Stimulated activated memory B cell treated with anti-CD40 and anti-IgM and Interleukin-4, amounts not matched to agents 10 μg/mL and 1 μg/mL and 100 μg/mL, for 72 hours (primary cell): ENCODE measurements around the gene FER.

Source experiments
- ATAC-seq: fragments of 150-1000 bp; cut with Tn5 transposase; 2 replicates; pipeline ENCODE4 v1.10.0; 2021
- H3K27ac Mint-ChIP-seq: one replicate; pipeline ENCODE4 v1.8.0; 2022; ENCODE audit warnings: mild to moderate bottlenecking, mixed read lengths
- H3K27me3 Mint-ChIP-seq: one replicate; pipeline ENCODE4 v1.8.0; 2022; ENCODE audit warnings: mixed read lengths
- H3K36me3 Mint-ChIP-seq: one replicate; pipeline ENCODE4 v1.8.0; 2022; ENCODE audit warnings: mixed read lengths
- H3K4me1 Mint-ChIP-seq: one replicate; pipeline ENCODE4 v1.8.0; 2022; ENCODE audit warnings: mixed read lengths
- H3K4me3 Mint-ChIP-seq: one replicate; pipeline ENCODE4 v1.8.0; 2022; ENCODE audit warnings: mild to moderate bottlenecking, moderate library complexity, mixed read lengths
- H3K9me3 Mint-ChIP-seq: one replicate; pipeline ENCODE4 v1.8.0; 2022; ENCODE audit warnings: mixed read lengths

The FER gene

GRCh38 chr5:109173036-109173794 lies 425.5 kb downstream of the FER start:
- Mint-ChIP-seq H3K36me3 (peaks cover 12% of the 10 kb centered on the region), H3K9me3 (no peaks in the 10 kb centered on the region), H3K27ac (no peak overlapping the region), H3K27me3 (no peaks in the 10 kb centered on the region), H3K4me3 (no peak overlapping the region), H3K4me1 (no peaks in the 10 kb centered on the region)
- no peak for ATAC-seq

- peaks cover 25% of the 10 kb centered on the region for H3K36me3 Mint-ChIP-seq
- no peaks in the 10 kb centered on the region for H3K4me1 Mint-ChIP-seq
- no peak for ATAC-seq
- H3K9me3 Mint-ChIP-seq: no peaks in the 10 kb centered on the region
- no peak overlapping the region for H3K27ac Mint-ChIP-seq
- no peak overlapping the region for H3K4me3 Mint-ChIP-seq
- H3K27me3 Mint-ChIP-seq: no peaks in the 10 kb centered on the region
Measured at GRCh38 chr5:109177227-109177626, 429.5 kb downstream of the FER start.

- Mint-ChIP-seq H3K4me3 (no peak overlapping the region), H3K27ac (no peak overlapping the region), H3K4me1 (no peaks in the 10 kb centered on the region), H3K9me3 (no peaks in the 10 kb centered on the region), H3K36me3 (peaks cover 25% of the 10 kb centered on the region), H3K27me3 (no peaks in the 10 kb centered on the region)
- no peak for ATAC-seq
Measured at GRCh38 chr5:109177782-109178181, 430.1 kb downstream of the FER start.

- no peak for ATAC-seq
- Mint-ChIP-seq H3K4me3 (no peak overlapping the region), H3K9me3 (no peaks in the 10 kb centered on the region), H3K4me1 (no peaks in the 10 kb centered on the region), H3K27me3 (no peaks in the 10 kb centered on the region), H3K36me3 (peaks cover 19% of the 10 kb centered on the region), H3K27ac (no peak overlapping the region)
Measured at GRCh38 chr5:109180668-109181067, 433.0 kb downstream of the FER start.

DNA sequence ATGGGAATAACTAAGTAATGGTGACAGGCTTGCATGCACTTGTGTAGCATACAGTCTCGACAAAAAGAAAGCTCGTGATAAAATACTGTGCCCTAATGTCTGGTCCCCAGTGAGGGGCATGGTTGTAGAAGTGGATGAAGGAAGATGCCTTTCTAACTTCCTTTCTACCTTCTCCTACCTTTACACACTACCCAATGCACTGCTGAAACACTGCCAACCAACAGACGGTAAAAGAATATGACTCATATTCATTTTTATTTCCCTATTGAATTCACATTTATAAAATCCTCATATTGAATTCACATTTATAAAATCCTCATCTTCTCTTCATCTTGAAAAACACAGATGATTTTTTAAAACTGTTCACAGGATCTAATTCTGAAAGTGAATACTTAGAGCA lies 439.1 kb downstream of the FER start:
- Mint-ChIP-seq H3K9me3 (no peaks in the 10 kb centered on the region), H3K27me3 (no peaks in the 10 kb centered on the region), H3K4me1 (no peaks in the 10 kb centered on the region), H3K4me3 (no peak overlapping the region), H3K27ac (no peak overlapping the region), H3K36me3 (peaks cover 30% of the 10 kb centered on the region)
- no peak for ATAC-seq

GRCh38 chr5:109191153-109191558 lies 443.5 kb downstream of the FER start:
- no peak overlapping the region for H3K27ac Mint-ChIP-seq
- no peak for ATAC-seq
- peaks cover 17% of the 10 kb centered on the region for H3K36me3 Mint-ChIP-seq
- no peaks in the 10 kb centered on the region for H3K27me3 Mint-ChIP-seq
- H3K9me3 Mint-ChIP-seq: no peaks in the 10 kb centered on the region
- H3K4me1 Mint-ChIP-seq: no peaks in the 10 kb centered on the region
- no peak overlapping the region for H3K4me3 Mint-ChIP-seq

GRCh38 chr5:109192027-109192426 lies 444.3 kb downstream of the FER start:
- Mint-ChIP-seq H3K27ac (no peak overlapping the region), H3K9me3 (no peaks in the 10 kb centered on the region), H3K4me1 (no peaks in the 10 kb centered on the region), H3K36me3 (peaks cover 11% of the 10 kb centered on the region), H3K27me3 (no peaks in the 10 kb centered on the region), H3K4me3 (no peak overlapping the region)
- no peak for ATAC-seq

GRCh38 chr5:109192555-109193281 lies 445.0 kb downstream of the FER start:
- Mint-ChIP-seq H3K4me1 (no peaks in the 10 kb centered on the region), H3K9me3 (no peaks in the 10 kb centered on the region), H3K4me3 (no peak overlapping the region), H3K27ac (no peak overlapping the region), H3K27me3 (no peaks in the 10 kb centered on the region), H3K36me3 (peaks cover 5% of the 10 kb centered on the region)
- no peak for ATAC-seq

DNA sequence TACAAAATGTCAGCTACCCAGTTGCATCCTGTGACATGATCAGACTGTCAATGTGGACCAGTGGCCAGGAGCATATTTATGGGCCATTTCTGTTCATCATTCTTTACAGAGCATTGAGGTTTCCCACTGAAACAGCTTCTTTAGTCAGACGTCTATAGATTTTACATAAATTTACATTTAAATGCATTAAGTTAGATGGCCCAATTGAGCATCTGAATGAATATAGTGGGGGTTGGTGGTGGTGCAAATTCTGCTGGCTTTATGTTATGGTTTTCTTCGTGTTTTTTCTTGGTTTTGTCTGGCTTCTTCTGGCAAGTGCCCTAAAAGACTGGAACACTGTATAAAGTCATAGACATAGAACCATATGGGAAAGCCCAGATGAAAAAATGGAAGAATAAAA lies 448.0 kb downstream of the FER start:
- Mint-ChIP-seq H3K36me3 (no peaks in the 10 kb centered on the region), H3K9me3 (no peaks in the 10 kb centered on the region), H3K4me3 (no peak overlapping the region), H3K27ac (no peak overlapping the region), H3K4me1 (no peaks in the 10 kb centered on the region), H3K27me3 (no peaks in the 10 kb centered on the region)
- no peak for ATAC-seq

- H3K27ac Mint-ChIP-seq: no peak overlapping the region
- no peaks in the 10 kb centered on the region for H3K27me3 Mint-ChIP-seq
- no peak for ATAC-seq
- no peaks in the 10 kb centered on the region for H3K36me3 Mint-ChIP-seq
- H3K4me1 Mint-ChIP-seq: no peaks in the 10 kb centered on the region
- H3K4me3 Mint-ChIP-seq: no peak overlapping the region
- no peaks in the 10 kb centered on the region for H3K9me3 Mint-ChIP-seq
Measured at GRCh38 chr5:109196087-109196822, 448.6 kb downstream of the FER start.

- H3K36me3 Mint-ChIP-seq: no peaks in the 10 kb centered on the region
- ATAC-seq: no peak
- no peaks in the 10 kb centered on the region for H3K27me3 Mint-ChIP-seq
- H3K9me3 Mint-ChIP-seq: no peaks in the 10 kb centered on the region
- H3K4me1 Mint-ChIP-seq: no peaks in the 10 kb centered on the region
- H3K4me3 Mint-ChIP-seq: no peak overlapping the region
- no peak overlapping the region for H3K27ac Mint-ChIP-seq
Measured at GRCh38 chr5:109196823-109197160, 449.1 kb downstream of the FER start.

- Mint-ChIP-seq H3K4me1 (no peaks in the 10 kb centered on the region), H3K27ac (no peak overlapping the region), H3K9me3 (no peaks in the 10 kb centered on the region), H3K4me3 (no peak overlapping the region), H3K27me3 (no peaks in the 10 kb centered on the region), H3K36me3 (no peaks in the 10 kb centered on the region)
- ATAC-seq: no peak
Measured at GRCh38 chr5:109199289-109199688, 451.6 kb downstream of the FER start.

DNA sequence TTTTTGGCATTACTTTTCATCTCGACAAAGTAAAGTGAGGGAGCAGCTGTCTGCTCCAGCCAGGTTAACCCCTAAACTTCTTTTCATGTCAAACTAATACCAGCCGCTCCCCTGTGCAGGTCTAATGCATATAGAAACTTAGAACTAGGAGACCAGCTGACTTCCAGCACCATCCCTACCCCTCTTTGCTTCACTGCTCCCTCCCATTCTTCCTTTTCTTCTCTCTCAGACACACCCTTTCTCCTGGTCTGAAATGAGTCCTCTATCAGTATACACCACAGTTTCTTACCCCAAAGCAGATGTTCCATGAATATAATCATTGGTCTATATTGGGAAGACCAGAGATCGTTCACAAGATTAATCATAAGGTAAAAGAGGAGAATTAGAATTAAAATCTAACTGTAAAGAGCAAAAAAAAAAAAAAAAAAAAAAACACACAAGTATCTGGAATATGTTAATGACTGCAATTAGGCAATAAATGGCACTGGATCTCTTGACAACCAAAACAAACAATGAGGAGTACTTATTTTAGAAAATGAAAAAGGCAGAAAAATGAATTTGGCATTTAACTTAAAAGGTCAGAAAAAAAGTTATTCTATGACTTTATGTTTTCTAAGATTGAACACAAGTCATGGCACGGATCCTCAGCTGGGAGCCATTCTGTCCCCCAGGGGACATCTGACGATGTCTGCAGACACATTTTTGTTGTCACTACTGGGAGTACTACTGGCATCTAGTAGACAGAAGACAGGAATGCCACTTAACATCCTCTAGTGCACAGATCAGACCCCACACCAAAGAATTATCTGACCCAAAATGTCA lies 452.3 kb downstream of the FER start:
- Mint-ChIP-seq H3K4me1 (no peaks in the 10 kb centered on the region), H3K36me3 (no peaks in the 10 kb centered on the region), H3K27me3 (no peaks in the 10 kb centered on the region), H3K9me3 (peaks cover 3% of the 10 kb centered on the region), H3K4me3 (no peak overlapping the region), H3K27ac (no peak overlapping the region)
- no peak for ATAC-seq

DNA sequence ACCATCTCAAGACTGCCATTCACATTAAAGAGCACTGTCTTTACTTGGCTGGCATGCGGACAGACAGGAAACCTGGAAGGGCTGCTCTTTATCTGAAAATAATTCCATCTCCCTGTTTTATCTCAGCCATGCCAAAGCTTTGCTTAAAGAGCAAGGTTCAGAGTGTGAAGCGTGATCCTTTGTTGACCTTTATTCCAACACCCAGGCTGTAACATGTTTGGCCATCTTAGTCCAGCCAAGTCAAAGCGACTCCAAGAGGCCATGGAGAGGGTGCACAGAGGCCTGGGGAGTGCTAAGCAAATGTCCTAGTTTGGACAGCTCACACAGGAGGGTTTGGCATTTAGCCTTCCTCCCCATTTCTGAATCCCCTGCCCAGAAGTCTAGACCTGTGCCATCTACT lies 467.3 kb downstream of the FER start:
- Mint-ChIP-seq H3K36me3 (peaks cover 8% of the 10 kb centered on the region), H3K9me3 (peaks cover 11% of the 10 kb centered on the region), H3K4me3 (no peak overlapping the region), H3K27ac (no peak overlapping the region), H3K4me1 (no peaks in the 10 kb centered on the region), H3K27me3 (peaks cover 20% of the 10 kb centered on the region)
- no peak for ATAC-seq

- Mint-ChIP-seq H3K4me1 (no peaks in the 10 kb centered on the region), H3K36me3 (peaks cover 8% of the 10 kb centered on the region), H3K4me3 (no peak overlapping the region), H3K27ac (no peak overlapping the region), H3K27me3 (peaks cover 13% of the 10 kb centered on the region), H3K9me3 (no peaks in the 10 kb centered on the region)
- no peak for ATAC-seq
Measured at GRCh38 chr5:109218818-109219217, 471.1 kb downstream of the FER start.
